Breast epithelium (tissue), 4 donors: ENCODE results near the gene TNFAIP8L1. TPM values are rescaled to one million over a fixed set of nuclear protein-coding genes. Genes with fewer than 3 reads are reported as not detected.

ENCODE experiments used
- DNase-seq, 2 donors: peaks; one replicate each; pipeline ENCODE4 v3.0.0-alpha.2; 2019; ENCODE audit warnings: low spot score in 2 of 2
- H3K27ac ChIP-seq, 2 donors: fragments of 200-600 bp; sonication (generic) in 1 of 2; one replicate each; pipeline ENCODE4 v1.5.1; 2016 to 2019; ENCODE audit warnings: mild to moderate bottlenecking in 1 of 2
- H3K27me3 ChIP-seq, 2 donors: fragments of 200-600 bp; sonication (generic) in 1 of 2; one replicate each; pipeline versions ENCODE4 v1.5.1 to v1.6.0; 2017 to 2019; ENCODE audit warnings: control low read depth in 1 of 2, mild to moderate bottlenecking in 1 of 2
- H3K36me3 ChIP-seq: fragments of 200-600 bp; one replicate; pipeline ENCODE4 v1.5.1; 2019
- H3K4me1 ChIP-seq, 2 donors: fragments of 200-600 bp; sonication (generic); one replicate each; pipeline ENCODE4 v1.5.1; 2016 to 2019; ENCODE audit warnings: control low read depth in 1 of 2
- H3K4me3 ChIP-seq, 3 donors: fragments of 200-600 bp; sonication (generic); 1 replicate in 2 of 3; 2 replicates in 1 of 3; pipeline ENCODE4 v1.5.1; 2016 to 2019; ENCODE audit warnings: mild to moderate bottlenecking in 3 of 3, moderate library complexity in 2 of 3
- H3K9me3 ChIP-seq, 2 donors: fragments of 200-600 bp; sonication (generic) in 1 of 2; one replicate each; pipeline ENCODE4 v1.5.1; 2016 to 2019; ENCODE audit warnings: control low read depth in 1 of 2
- CTCF ChIP-seq, 3 donors: fragments of 450-650 bp; IDR thresholded peaks; one replicate each; pipeline ENCODE4 v1.5.1; 2016 to 2017; ENCODE audit warnings: antibody characterized with exemption in 3 of 3, mild to moderate bottlenecking in 3 of 3, moderate library complexity in 3 of 3
- POLR2A ChIP-seq: fragments of 450-650 bp; IDR thresholded peaks from one replicate; pipeline ENCODE4 v1.6.1; 2016; ENCODE audit warnings: antibody characterized with exemption, mild to moderate bottlenecking, moderate library complexity
- POLR2AphosphoS5 ChIP-seq, 3 donors: sonication (generic); formaldehyde crosslinking; IDR thresholded peaks; one replicate each; pipeline ENCODE4 v1.6.1; 2017; ENCODE audit warnings: antibody characterized with exemption in 3 of 3
- intact Hi-C: fragments of 100-400 bp; cut with DNase I; formaldehyde crosslinking; loops from one replicate; pipeline ENCODE4 v1.15.1; 2023; ENCODE audit warnings: low total_unique reads
- total RNA-seq, 3 donors: library from RNA; depleted of rRNA; stranded (reverse); fragments of >200 nt; gene quantifications; one replicate each; pipeline ENCODE4 v1.1.0, GENCODE V29; 2016

The TNFAIP8L1 gene
- total RNA-seq, 3 donors from 2014 or later = 1.6 to 3.6 (median 2.9) TPM

- H3K27me3 ChIP-seq = no peaks in the 10 kb centered on the region
- intact Hi-C loops = no loop called here
- no peak overlapping the region for H3K27ac ChIP-seq
- H3K4me3 ChIP-seq = no peak overlapping the region
- no peaks in the 10 kb centered on the region for H3K9me3 ChIP-seq
- no peak for DNase-seq
- no peak for TF ChIP-seq POLR2A
- TF ChIP-seq CTCF (IDR thresholded peaks at IDR 0.05) = no peak
- no peak for TF ChIP-seq POLR2AphosphoS5 (IDR thresholded peaks at IDR 0.05)
- peaks cover 0 to 3% of the 10 kb centered on the region in 2 donors for H3K4me1 ChIP-seq
- peaks cover 10% of the 10 kb centered on the region for H3K36me3 ChIP-seq
Observed at GRCh38 chr19:4699826-4700692, 60.7 kb downstream of the TNFAIP8L1 start.

GRCh38 chr19:4700693-4700970 lies 61.3 kb downstream of the TNFAIP8L1 start:
- H3K4me3 ChIP-seq = no peak overlapping the region
- H3K27ac ChIP-seq = no peak overlapping the region
- peaks cover 10% of the 10 kb centered on the region for H3K36me3 ChIP-seq
- intact Hi-C loops = no loop called here
- no peak for DNase-seq
- TF ChIP-seq CTCF (IDR thresholded peaks at IDR 0.05) (no peak), POLR2A (no peak)
- no peaks in the 10 kb centered on the region for H3K9me3 ChIP-seq
- no peaks in the 10 kb centered on the region for H3K27me3 ChIP-seq
- no peaks in the 10 kb centered on the region for H3K4me1 ChIP-seq

- no peak overlapping the region for H3K4me3 ChIP-seq
- H3K27ac ChIP-seq = no peak overlapping the region
- intact Hi-C loops = no loop called here
- no peaks in the 10 kb centered on the region for H3K9me3 ChIP-seq
- no peaks in the 10 kb centered on the region for H3K4me1 ChIP-seq
- H3K27me3 ChIP-seq = no peaks in the 10 kb centered on the region
- peaks cover 10% of the 10 kb centered on the region for H3K36me3 ChIP-seq
- DNase-seq = no peak
- TF ChIP-seq CTCF (IDR thresholded peaks at IDR 0.05) = no peak
- TF ChIP-seq POLR2AphosphoS5 (IDR thresholded peaks at IDR 0.05) = no peak
- TF ChIP-seq POLR2A = no peak
Observed at GRCh38 chr19:4701557-4701956, 62.2 kb downstream of the TNFAIP8L1 start.

- TF ChIP-seq POLR2A = no peak
- no peak for TF ChIP-seq CTCF (IDR thresholded peaks at IDR 0.05)
- TF ChIP-seq POLR2AphosphoS5 (IDR thresholded peaks at IDR 0.05) = no peak
Observed at GRCh38 chr19:4702764-4703163, 63.4 kb downstream of the TNFAIP8L1 start.

GRCh38 chr19:4703671-4704316 lies 64.5 kb downstream of the TNFAIP8L1 start:
- Histone ChIP-seq H3K4me3 (no peak overlapping the region), H3K9me3 (no peaks in the 10 kb centered on the region), H3K27me3 (no peaks in the 10 kb centered on the region), H3K27ac (no peak overlapping the region), H3K4me1 (peaks cover 3 to 12% of the 10 kb centered on the region in 2 donors), H3K36me3 (peaks cover 10% of the 10 kb centered on the region)
- intact Hi-C loops = no loop called here
- no peak for TF ChIP-seq CTCF (IDR thresholded peaks at IDR 0.05)
- TF ChIP-seq POLR2AphosphoS5 (IDR thresholded peaks at IDR 0.05) = no peak
- TF ChIP-seq POLR2A = no peak
- no peak for DNase-seq

More at GRCh38 chr19:4702764-4703163, 63.4 kb downstream of the TNFAIP8L1 start:
- Histone ChIP-seq H3K27ac (no peak overlapping the region), H3K9me3 (no peaks in the 10 kb centered on the region), H3K4me1 (peaks cover 0 to 2% of the 10 kb centered on the region in 2 donors), H3K36me3 (peaks cover 10% of the 10 kb centered on the region), H3K27me3 (no peaks in the 10 kb centered on the region), H3K4me3 (no peak overlapping the region)
- intact Hi-C loops = no loop called here
- DNase-seq = no peak
